ENCODE measurements around the gene KDELR3. TPM values are rescaled to one million over a fixed set of nuclear protein-coding genes. Genes with fewer than 3 reads are reported as not detected.

Gene KDELR3
- polyA plus RNA-seq, 6 donors from 2014 or later: 0.16 to 3.0 (median 0.31) TPM; not detected in 3

- no peak for DNase-seq
- Mint-ChIP-seq H3K9me3 (no peaks in the 10 kb centered on the region), H3K27ac (peak overlapping the region in 1 of 6 donors; percentile 61)
Measured at GRCh38 chr22:38455530-38456271, 12.2 kb upstream of the KDELR3 start.

GRCh38 chr22:38456272-38456835 lies 11.5 kb upstream of the KDELR3 start:
- Mint-ChIP-seq H3K27me3 (peaks cover 56 to 82% (median 81%) of the 10 kb centered on the region in 3 donors), H3K4me1 (peaks cover 15 to 27% (median 23%) of the 10 kb centered on the region in 3 donors), H3K4me3 (peak overlapping the region; percentile 64 to 89 (median 79))

More at GRCh38 chr22:38455530-38456271, 12.2 kb upstream of the KDELR3 start:
- H3K4me1 Mint-ChIP-seq: peaks cover 15 to 23% (median 21%) of the 10 kb centered on the region in 3 donors
- peak overlapping the region; percentile 20 to 89 (median 78) for H3K4me3 Mint-ChIP-seq
- peaks cover 0 to 10% of the 10 kb centered on the region in 2 donors for H3K36me3 Mint-ChIP-seq
- peaks cover 58 to 84% (median 81%) of the 10 kb centered on the region in 3 donors for H3K27me3 Mint-ChIP-seq
- ATAC-seq (ENCODE audit: low read depth in 2 of 2): no peak

GRCh38 chr22:38456841-38457699 lies 10.8 kb upstream of the KDELR3 start:
- DNase-seq (no peak), ATAC-seq (ENCODE audit: low read depth in 2 of 2) (no peak)
- Mint-ChIP-seq H3K4me3 (peak overlapping the region; percentile 64 to 89 (median 79)), H3K36me3 (peaks cover 0 to 10% of the 10 kb centered on the region in 2 donors), H3K9me3 (no peaks in the 10 kb centered on the region), H3K4me1 (peaks cover 15 to 27% (median 23%) of the 10 kb centered on the region in 3 donors), H3K27me3 (peaks cover 62 to 81% (median 77%) of the 10 kb centered on the region in 3 donors), H3K27ac (peak overlapping the region in 3 of 6 donors; percentile 44 to 70 (median 61))

More at GRCh38 chr22:38456272-38456835, 11.5 kb upstream of the KDELR3 start:
- Mint-ChIP-seq H3K9me3 (no peaks in the 10 kb centered on the region), H3K27ac (peak overlapping the region in 4 of 6 donors; percentile 7 to 78 (median 54)), H3K36me3 (peaks cover 0 to 10% of the 10 kb centered on the region in 2 donors)
- ATAC-seq (ENCODE audit: low read depth in 2 of 2) (peak in 1 of 2 donors; percentile 21), DNase-seq (no peak)

- ATAC-seq (ENCODE audit: low read depth in 2 of 2): no peak
- Mint-ChIP-seq H3K27me3 (peaks cover 67 to 85% (median 75%) of the 10 kb centered on the region in 3 donors), H3K4me3 (peak overlapping the region in 2 of 8 donors; percentile 5 to 21), H3K27ac (no peak overlapping the region), H3K4me1 (peaks cover 14 to 19% (median 17%) of the 10 kb centered on the region in 3 donors), H3K36me3 (no peaks in the 10 kb centered on the region), H3K9me3 (no peaks in the 10 kb centered on the region)
- DNase-seq: no peak
Measured at GRCh38 chr22:38460426-38460840, 7.5 kb upstream of the KDELR3 start.

- Mint-ChIP-seq H3K4me3 (no peak overlapping the region), H3K36me3 (no peaks in the 10 kb centered on the region), H3K4me1 (peaks cover 14 to 20% (median 19%) of the 10 kb centered on the region in 3 donors), H3K27me3 (peaks cover 68 to 91% (median 81%) of the 10 kb centered on the region in 3 donors), H3K27ac (no peak overlapping the region), H3K9me3 (no peaks in the 10 kb centered on the region)
- ATAC-seq (ENCODE audit: low read depth in 2 of 2) (peak; percentile 18 to 37), DNase-seq (no peak)
Measured at GRCh38 chr22:38461057-38461413, 6.9 kb upstream of the KDELR3 start.

- ATAC-seq (ENCODE audit: low read depth in 2 of 2) (peak; percentile 47 to 62), DNase-seq (no peak)
- Mint-ChIP-seq H3K4me1 (peaks cover 11 to 20% (median 18%) of the 10 kb centered on the region in 3 donors), H3K9me3 (no peaks in the 10 kb centered on the region), H3K27me3 (peaks cover 67 to 92% (median 81%) of the 10 kb centered on the region in 3 donors), H3K27ac (no peak overlapping the region), H3K36me3 (no peaks in the 10 kb centered on the region), H3K4me3 (peak overlapping the region in 1 of 8 donors; percentile 35)
Measured at GRCh38 chr22:38461414-38462081, 6.3 kb upstream of the KDELR3 start.

- no peak overlapping the region for H3K27ac Mint-ChIP-seq
- peaks cover 15 to 24% (median 18%) of the 10 kb centered on the region in 3 donors for H3K4me1 Mint-ChIP-seq
- no peak overlapping the region for H3K4me3 Mint-ChIP-seq
- no peaks in the 10 kb centered on the region for H3K9me3 Mint-ChIP-seq
- H3K27me3 Mint-ChIP-seq: peaks cover 58 to 89% (median 77%) of the 10 kb centered on the region in 3 donors
- DNase-seq (no peak), ATAC-seq (ENCODE audit: low read depth in 2 of 2) (no peak)
- no peaks in the 10 kb centered on the region for H3K36me3 Mint-ChIP-seq
Measured at GRCh38 chr22:38462960-38463784, 4.7 kb upstream of the KDELR3 start.

- H3K4me1 Mint-ChIP-seq: peaks cover 15 to 24% (median 18%) of the 10 kb centered on the region in 3 donors
- DNase-seq: no peak
- no peak overlapping the region for H3K27ac Mint-ChIP-seq
- no peaks in the 10 kb centered on the region for H3K9me3 Mint-ChIP-seq
- no peak overlapping the region for H3K4me3 Mint-ChIP-seq
- ATAC-seq (ENCODE audit: low read depth in 2 of 2): no peak
- H3K27me3 Mint-ChIP-seq: peaks cover 48 to 92% (median 70%) of the 10 kb centered on the region in 3 donors
- no peaks in the 10 kb centered on the region for H3K36me3 Mint-ChIP-seq
Measured at GRCh38 chr22:38464992-38465672, 2.8 kb upstream of the KDELR3 start.

- H3K4me1 Mint-ChIP-seq: peaks cover 10 to 24% (median 15%) of the 10 kb centered on the region in 3 donors
- ATAC-seq (ENCODE audit: low read depth in 2 of 2): no peak
- no peaks in the 10 kb centered on the region for H3K36me3 Mint-ChIP-seq
- no peaks in the 10 kb centered on the region for H3K9me3 Mint-ChIP-seq
- H3K27ac Mint-ChIP-seq: no peak overlapping the region
- DNase-seq: no peak
- peak overlapping the region in 1 of 8 donors; percentile 29 for H3K4me3 Mint-ChIP-seq
- H3K27me3 Mint-ChIP-seq: peaks cover 41 to 92% (median 62%) of the 10 kb centered on the region in 3 donors
Measured at GRCh38 chr22:38465673-38466490, 2.0 kb upstream of the KDELR3 start.

- no peak for DNase-seq
- Mint-ChIP-seq H3K4me3 (peak overlapping the region; percentile 35 to 90 (median 72)), H3K27me3 (peaks cover 27 to 76% (median 54%) of the 10 kb centered on the region in 3 donors), H3K4me1 (peaks cover 10 to 24% (median 11%) of the 10 kb centered on the region in 3 donors), H3K27ac (peak overlapping the region in 3 of 6 donors; percentile 26 to 81 (median 63)), H3K9me3 (no peaks in the 10 kb centered on the region), H3K36me3 (no peaks in the 10 kb centered on the region)
- ATAC-seq (ENCODE audit: low read depth in 2 of 2): no peak
Measured at GRCh38 chr22:38467438-38467903, 425 bp upstream of the KDELR3 start.

All from naive B cell (primary cell).